T-helper 1 cell (primary cell): ENCODE data around the gene KRTAP10-1.
"Not testable (repeated sequence)": the region's sequence is repeated elsewhere in the genome, so short reads cannot be mapped to it uniquely, and the experiment has no call there.

Experiments used
- DNase-seq, 5 donors: peaks; one replicate each; pipeline ENCODE4 v3.0.0-alpha.2; 2012 to 2020

The KRTAP10-1 gene

DNA sequence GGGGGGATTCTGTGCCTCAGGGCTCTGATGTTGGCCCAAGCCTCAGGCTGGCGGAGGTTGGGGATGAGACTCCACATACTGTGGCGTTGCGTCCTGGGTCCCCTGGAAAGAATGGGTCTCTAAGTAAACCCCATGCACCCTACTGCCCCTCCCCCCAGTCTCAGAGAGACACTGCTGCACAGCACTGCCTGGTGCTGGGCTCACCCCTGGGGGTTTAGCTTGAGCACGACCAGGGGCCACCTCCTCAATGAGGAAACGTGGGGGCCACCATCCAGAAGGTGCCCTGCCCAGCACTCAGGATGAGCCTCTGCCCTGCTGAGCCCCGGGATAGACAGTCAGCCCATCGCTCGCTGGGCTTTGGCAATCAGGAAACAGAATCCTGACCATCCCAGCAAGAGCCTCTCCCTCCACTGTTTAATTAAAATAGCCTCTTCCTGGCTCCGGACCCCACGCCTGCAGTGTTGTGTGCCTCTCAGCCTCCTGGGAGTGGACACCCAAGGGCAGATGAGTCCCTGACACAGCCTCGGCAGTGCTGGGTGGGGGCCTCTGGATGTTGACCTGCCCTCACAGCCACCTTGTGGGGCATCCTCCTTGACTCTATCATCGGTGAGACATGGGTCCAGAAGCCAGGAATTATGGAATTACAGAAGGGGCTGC, 30.0 kb upstream of the KRTAP10-1 start:
- no peak for DNase-seq

DNA sequence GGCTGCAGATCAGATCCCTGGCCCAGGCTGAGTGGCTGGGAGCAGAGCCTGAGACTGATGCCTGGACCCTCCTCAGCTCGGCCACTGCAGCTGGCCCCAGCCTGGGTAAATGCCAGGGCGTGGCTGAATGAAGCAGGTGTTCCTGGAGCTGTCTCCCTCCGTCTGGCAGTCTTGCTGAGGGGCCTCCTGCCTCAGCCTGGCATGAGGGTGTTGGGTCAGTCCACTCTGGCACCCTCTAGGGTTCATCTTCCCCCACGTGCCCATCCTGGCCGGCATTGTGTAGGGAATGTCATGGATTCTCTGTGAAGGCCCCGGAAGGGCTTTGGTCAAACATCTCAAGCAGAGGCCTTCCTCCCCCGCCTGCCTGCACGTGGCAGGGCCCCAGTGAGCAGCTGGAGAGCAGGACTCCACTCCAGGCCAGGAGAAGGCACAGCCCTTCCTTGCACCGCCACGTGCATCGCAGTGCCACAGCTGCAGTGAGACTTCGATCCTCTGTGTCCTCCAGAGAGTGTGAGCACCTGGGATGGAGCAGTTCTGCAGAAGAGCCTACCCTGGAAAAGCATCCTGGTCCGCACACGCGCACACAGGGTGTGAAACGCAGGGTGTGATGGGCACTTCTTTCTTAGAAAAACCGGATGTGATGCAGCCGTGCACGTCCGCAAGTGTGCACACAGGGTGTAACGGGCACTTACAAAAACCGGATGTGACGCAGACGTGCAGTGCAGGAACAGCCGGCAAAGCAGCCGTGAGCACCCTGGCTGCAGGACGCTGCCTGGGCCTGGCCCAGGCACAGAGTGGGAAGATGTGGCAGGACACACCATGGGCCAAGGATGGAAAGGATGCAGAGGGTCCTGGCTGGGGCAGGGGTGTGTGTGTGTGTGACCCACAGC, 28.9 kb upstream of the KRTAP10-1 start:
- DNase-seq = peak in 1 of 5 donors; percentile 10

GRCh38 chr21:44568261-44568660, 28.3 kb upstream of the KRTAP10-1 start:
- DNase-seq = no peak

- DNase-seq = no peak
Measured at GRCh38 chr21:44567481-44568171, 27.6 kb upstream of the KRTAP10-1 start.

- DNase-seq = no peak
Measured at GRCh38 chr21:44566403-44566802, 26.4 kb upstream of the KRTAP10-1 start.

DNA sequence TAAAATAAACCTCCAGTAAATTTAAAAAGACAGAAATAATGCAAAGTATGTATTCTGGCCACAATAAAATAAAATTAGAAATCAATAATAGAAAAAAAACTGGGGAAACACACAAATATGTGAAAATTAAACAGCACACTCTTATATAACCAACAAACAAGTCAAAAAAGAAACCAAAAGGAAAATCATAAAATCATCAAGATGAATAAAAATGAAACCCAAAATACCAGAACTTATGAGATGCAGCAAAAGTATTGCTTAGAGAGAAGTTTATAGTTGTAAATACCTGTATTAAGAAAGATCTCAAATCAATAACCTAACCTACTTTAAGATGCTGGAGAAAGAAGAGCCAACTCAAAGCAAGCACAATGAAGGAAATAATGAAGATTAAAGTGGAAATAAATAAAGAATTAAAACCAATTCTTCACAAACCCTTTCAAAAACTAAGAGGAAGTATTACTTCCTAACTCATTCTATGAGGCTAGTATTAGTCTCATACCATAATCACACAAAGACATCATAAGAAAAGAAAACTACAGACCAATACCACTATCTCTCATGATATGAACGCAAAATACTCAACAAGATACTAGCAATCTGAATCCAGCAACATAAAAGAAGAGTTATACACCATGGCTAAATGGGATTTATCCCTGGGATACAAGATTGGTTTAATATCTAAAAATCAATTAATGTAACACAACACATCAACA, 25.0 kb upstream of the KRTAP10-1 start:
- DNase-seq = peak in 1 of 5 donors; percentile 7

GRCh38 chr21:44564099-44564498, 24.1 kb upstream of the KRTAP10-1 start:
- DNase-seq = no peak

DNA sequence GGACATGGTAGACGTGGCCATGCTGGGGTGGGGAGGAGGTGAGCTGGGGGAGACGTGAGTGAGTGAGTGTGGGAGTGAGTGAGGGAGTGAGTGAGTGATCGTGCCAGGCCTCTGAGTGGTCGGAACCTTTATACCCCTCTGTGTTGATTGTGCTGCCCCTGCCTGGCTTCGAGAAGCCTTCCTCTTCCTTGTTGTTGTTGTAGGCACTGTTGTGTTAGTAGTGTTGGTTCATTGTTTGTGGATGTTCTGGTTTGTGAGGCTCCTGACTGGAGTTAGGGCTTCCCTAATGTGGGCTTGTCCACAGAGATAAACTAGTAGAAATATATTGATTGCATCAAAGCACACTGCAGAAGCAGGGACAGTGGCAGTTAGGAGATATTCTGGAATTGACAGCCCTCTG, 18.7 kb upstream of the KRTAP10-1 start, which contains the start of gene KRTAP10-3:
Gene KRTAP10-3 (minus strand): TSS at position 101 of the 400 bp plus-strand sequence. CDS start 80 bp downstream, at position 21.
- no peak for DNase-seq

DNA sequence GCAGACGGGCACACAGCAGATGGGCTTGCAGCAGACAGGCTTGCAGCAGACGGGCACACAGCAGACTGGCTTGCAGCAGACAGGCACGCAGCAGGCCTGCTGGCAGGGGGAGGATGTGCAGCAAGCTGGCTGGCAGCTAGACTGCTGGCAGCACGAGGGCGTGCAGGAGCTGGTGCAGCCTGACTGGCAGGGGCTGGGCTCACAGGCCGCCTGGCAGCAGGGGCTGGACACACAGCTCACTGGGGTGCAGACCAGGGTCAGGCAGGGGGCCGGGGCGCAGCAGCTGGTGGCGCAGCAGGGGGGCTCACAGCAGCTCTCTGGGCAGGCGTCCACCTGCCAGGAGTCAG, 18.3 kb upstream of the KRTAP10-1 start:
- not testable (repeated sequence) for DNase-seq

DNA sequence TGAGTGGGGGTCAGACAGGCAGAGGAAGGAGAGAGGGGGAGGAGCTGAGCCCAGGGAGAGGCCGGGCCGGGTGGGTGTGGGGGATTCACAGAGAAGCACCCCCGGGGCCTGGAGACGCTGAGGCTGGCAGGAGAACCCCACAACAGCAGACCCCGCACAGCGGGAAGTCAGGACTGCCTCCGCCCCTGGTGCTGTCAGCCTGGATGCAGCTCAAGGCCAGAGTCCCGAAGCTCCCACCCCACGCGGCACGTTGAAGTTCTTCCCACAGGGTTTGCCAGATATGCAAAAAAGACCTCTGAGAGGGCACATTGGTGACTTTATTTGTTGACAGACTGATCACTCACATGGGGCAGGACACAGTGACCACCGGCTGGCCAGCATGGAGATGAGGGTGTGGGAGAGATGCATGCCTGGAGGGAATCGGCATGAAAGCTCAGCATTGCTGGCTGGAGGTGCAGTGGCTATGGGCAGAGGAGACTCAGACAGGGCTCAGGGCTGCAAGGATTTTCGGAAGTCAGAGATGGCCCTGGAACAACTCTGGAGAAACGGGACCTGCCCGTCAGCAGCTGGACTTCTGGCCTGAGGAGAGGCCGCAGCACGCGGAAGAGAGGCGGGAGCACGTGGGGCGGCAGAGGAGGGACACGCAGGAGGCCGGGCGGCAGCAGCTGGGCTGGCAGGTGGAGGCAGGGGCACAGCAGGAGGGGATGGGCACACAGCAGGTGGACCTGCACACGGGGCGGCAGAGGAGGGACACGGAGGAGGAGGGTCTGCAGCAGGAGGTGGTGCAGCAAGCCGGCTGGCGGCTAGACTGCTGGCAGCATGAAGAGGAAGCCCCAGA, 17.7 kb upstream of the KRTAP10-1 start:
- no peak for DNase-seq

GRCh38 chr21:44556879-44557278, 16.9 kb upstream of the KRTAP10-1 start:
- DNase-seq = no peak

DNA sequence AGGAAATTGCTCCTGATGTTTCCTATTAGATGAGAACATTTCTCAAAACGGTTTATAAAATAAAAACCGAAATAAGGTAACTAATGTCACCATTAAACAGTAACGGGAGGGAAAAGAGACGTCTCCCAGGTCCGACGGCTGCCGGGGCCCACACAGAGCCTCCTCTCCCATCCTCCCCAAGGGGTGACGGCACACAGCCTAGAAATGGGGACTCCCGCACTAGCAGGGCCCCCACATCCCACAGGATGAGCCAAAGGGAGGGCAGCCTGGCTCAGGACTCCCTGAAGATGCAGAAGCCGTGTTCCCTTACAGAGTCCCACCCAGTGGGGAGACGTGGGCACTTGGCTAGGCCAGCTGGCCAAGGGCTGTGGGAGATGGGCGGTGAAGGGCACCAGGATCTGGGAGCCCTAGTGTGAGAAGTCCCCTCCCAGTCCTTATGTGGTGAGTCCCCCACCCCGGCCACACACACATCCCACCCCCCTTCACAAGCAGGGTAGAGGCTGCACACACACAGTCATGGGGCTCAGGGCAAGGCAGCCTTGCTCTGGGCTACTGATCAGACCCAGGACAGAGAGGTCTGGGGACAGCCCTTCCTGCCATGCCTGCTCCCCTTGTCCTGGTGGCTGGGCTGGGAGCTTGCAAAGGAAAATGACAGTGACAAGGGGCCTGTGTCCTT, 15.3 kb upstream of the KRTAP10-1 start:
- peak in 1 of 5 donors; percentile 3 for DNase-seq

- DNase-seq = no peak
Measured at GRCh38 chr21:44552681-44553080, 12.7 kb upstream of the KRTAP10-1 start.

DNA sequence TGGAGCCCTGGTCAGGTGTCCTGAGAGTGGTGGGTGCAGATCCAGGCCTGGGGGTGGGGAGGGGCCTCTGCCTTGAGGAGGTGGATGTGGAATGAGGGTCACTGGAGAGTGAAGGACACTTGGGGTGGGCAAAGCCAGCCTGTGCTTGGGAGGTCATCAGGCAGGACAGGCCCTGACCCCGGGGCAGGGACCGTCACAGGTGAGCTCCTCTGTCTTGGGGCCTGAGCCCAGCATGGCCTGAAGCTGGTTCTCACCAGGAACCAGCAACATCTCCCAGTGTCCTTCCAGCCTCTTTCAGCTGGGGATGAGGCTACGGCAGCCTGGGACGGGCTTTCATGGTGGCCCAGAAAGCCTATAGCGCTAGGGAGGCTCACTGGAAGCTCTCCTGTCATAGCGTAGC, 12.1 kb upstream of the KRTAP10-1 start:
- no peak for DNase-seq

DNA sequence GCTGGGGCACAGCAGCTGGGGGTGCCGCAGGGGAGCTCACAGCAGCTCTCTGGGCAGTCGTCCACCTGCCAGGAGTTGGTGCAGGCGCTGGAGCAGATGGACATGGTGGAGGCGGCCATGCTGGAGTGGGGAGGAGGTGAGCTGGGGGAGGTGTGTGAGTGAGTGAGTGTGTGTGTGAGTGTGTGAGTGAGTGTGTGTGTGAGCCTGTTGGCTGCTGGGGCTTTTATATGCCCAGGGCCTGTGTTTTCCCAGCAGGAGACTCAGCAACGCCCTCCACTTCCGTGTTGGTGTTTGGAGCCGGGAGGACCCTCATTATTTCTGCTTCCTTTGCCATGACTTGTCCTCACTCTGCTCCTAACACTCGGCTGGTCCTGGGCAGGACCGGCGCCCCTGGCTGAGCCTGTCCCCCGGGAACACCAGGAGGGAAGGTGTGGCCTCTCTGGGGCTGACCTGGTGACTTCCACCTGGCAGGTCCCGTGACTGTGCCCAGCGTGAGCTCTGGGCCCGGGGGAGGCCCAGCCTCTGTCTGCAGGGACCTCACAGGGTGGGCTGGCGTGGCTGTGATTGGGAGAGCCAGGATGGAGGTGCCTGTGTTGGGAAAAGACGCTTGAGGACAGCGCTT, 11.5 kb upstream of the KRTAP10-1 start, which contains the start of gene KRTAP10-2:
Gene KRTAP10-2 (minus strand): TSS at position 166 of the 622 bp plus-strand sequence. CDS start 47 bp downstream, at position 119.
- peak in 1 of 5 donors; percentile 4 for DNase-seq

DNA sequence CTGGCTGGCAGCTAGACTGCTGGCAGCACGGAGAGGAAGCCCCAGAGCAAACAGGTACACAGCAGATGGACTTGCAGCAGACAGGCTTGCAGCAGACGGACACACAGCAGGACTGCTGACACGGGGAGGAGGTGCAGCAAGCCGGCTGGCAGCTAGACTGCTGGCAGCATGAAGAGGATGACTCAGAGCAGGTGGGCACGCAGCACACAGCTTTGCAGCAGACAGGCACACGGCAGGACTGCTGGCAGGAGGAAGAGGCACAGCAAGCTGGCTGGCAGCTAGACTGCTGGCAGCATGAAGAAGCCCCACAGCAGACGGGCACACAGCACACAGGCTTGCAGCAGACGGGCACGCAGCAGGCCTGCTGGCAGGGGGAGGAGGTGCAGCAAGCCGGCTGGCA, 10.8 kb upstream of the KRTAP10-1 start:
- DNase-seq = no peak

DNA sequence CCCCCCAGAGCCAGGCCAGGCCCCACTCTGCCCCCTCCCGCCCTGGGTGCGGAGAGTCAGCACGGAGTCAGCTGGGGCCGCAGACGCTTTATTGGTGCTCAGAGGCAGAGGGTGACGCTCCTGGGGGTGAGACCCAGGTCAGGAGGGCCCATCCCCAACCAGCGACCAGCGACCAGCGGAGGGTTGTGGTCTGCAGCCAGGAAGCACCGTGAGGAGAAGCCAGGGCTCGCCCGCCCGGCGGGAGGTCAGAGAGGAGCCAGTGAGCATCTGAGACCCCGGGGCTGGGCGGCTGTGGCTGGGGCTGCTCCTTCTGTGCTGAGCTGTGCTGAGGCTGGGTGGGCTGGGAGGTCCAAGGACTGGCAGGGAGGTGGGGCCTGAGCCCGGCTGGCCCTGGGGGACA, 10.3 kb upstream of the KRTAP10-1 start:
- DNase-seq = peak in 1 of 5 donors; percentile 12

DNA sequence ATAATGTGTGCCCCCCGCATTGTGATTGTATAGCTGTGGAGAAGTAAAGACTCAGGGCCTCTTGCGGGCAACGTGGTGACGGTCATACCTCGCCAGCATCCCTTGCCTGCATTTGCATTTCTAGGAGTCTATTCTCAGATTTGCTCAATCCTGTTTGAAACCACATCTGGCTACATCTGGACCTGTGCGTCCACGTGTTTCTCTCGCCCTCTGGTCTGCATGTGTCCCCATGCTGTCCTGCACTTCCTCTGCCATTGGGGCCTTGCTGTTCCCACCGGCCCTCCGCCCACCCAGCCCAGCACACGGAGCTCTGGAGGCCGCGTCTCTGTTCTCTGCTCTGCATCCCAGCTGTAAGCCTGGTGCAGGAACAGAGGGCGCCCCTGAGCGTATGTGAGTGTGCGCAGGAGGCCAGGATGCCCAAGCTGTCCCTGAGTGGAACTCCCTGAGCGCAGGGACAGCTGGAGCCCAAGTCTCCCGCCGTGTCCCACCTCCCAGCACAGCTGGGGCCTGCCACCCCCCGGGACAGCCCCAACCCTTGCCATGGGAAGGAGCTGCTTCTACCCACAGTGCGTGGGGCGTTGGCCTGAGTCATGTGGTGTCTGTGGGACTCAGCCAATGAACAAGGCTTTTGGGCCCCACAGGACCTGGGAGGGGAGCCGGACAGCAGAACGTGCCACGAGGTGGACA, 9.7 kb upstream of the KRTAP10-1 start:
- no peak for DNase-seq

DNA sequence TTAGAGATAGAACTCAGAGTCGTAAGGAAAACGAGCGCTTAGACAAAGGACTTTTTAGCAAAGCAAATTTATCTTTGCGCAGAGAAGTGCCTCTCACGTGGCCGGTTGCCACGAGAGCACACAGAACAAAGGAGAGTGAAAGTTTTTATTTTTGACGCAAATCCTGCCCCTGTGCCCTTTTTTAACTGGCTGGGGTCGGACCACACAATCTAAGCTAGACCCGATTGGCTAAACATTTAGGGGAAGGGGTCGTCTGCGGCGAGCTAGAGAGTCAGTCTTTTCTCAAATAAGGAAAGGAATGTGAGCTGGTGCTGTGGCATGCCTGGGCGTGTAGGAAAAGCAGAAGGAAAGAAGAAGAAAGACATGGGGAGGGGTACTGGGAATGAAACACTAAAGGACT, 8.9 kb upstream of the KRTAP10-1 start:
- no peak for DNase-seq

DNA sequence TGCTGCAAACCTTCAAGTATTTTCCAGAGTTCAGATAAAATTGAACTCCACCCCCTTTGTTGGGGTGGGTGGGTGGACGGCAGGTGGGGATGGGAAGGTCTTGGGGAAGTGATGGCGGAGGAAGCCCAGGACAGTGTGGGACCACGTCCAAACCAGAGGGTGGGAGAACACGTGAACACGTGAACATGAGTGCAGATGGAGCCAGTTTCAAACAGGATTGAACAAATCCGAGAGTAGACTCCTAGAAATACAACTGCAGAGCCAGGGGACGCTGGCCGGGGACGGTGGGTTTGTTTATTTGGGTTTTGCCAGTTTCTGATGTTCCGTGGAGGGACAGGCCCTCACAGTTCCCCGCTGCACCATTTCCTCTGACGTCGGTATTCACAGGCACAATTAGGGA, 8.4 kb upstream of the KRTAP10-1 start:
- no peak for DNase-seq
